ENCODE measurements around the gene TSPYL2. TPM values are rescaled to one million over a fixed set of nuclear protein-coding genes. Genes with fewer than 3 reads are reported as not detected.
A peak's percentile ranks its signal among the peaks of the same experiment; 100 is the strongest.

The TSPYL2 gene
- total and polyA plus RNA-seq, 2 donors (not counting 1 experiment from before 2014, with no cell fraction given) = 101 to 126 TPM

- Mint-ChIP-seq H3K4me1 (peaks cover 13% of the 10 kb centered on the region), H3K4me3 (peak overlapping the region; percentile 89), H3K9me3 (ENCODE audit: insufficient read depth) (no peaks in the 10 kb centered on the region), H3K27ac (peak overlapping the region; percentile 96), H3K27me3 (no peaks in the 10 kb centered on the region)
- H2AFZ ChIP-seq (ENCODE audit: insufficient read depth, low read depth, low read length, poor library complexity, severe bottlenecking) = peak overlapping the region; percentile 93
- peak overlapping the region in 4 of 5 experiments; percentile 52 to 60 (median 56) for H3K4me3 ChIP-seq (ENCODE audit: control extremely low read depth in 1 of 5, extremely low read depth in 1 of 5, insufficient read depth in 1 of 5, low read depth in 2 of 5, low read length in 4 of 5)
- H3K79me2 ChIP-seq (ENCODE audit: control insufficient read depth, insufficient read depth, low read length) = no peaks in the 10 kb centered on the region
- intact Hi-C loops (cut with micrococcal nuclease) = loop anchor here (1.0 to 10.0 kb wide), 5 partner anchors 10 to 243 kb away; partner anchors contain the start of genes KDM5C and TSPYL2
- no peaks in the 10 kb centered on the region for H3K36me3 ChIP-seq (replicated peaks in 1 of 2; ENCODE audit: control extremely low read depth in 1 of 2, control insufficient read depth in 1 of 2, extremely low read depth in 1 of 2, insufficient read depth in 2 of 2, low read length in 1 of 2)
- 2% methylated on average over 17 of the region's 31 CpGs for WGBS (ENCODE audit: insufficient coverage)
- ChIA-PET POLR2A (interaction anchor here (1.9 kb wide), 1 partner anchor 10 kb away, joined by 30 read pairs; the partner anchor contains the start of gene TSPYL2), CTCF (interaction anchor here (0.7 to 4.5 kb wide), 5 partner anchors 10 to 247 kb away, joined by 3 to 39 read pairs (median 3); partner anchors contain the start of gene TSPYL2)
- H3K27ac ChIP-seq (ENCODE audit: low read length in 2 of 2) = peak overlapping the region; percentile 74 to 84
- ATAC-seq (ENCODE audit: low read depth) = peak; percentile 85
- TF ChIP-seq EZH2 (IDR thresholded peaks at IDR 0.05; ENCODE audit: borderline replicate concordance, insufficient read depth, low read depth, low read length, poor library complexity, severe bottlenecking) (no peak), CTCF (IDR thresholded peaks at IDR 0.05) (peak; percentile 69)
- H3K4me2 ChIP-seq (replicated peaks; ENCODE audit: low read depth, low read length, poor library complexity, severe bottlenecking) = peak overlapping the region; percentile 77
- no peaks in the 10 kb centered on the region for H4K20me1 ChIP-seq (ENCODE audit: control insufficient read depth, insufficient read depth, low read length, poor library complexity, severe bottlenecking)
- no peaks in the 10 kb centered on the region for H3K9me3 ChIP-seq (ENCODE audit: control extremely low read depth in 1 of 3, control insufficient read depth in 2 of 3, insufficient read depth in 1 of 3, low read length in 2 of 3)
- no peaks in the 10 kb centered on the region for H3K27me3 ChIP-seq (replicated peaks in 1 of 4; ENCODE audit: control extremely low read depth in 1 of 4, control insufficient read depth in 3 of 4, insufficient read depth in 4 of 4, low read length in 3 of 4)
- H3K4me1 ChIP-seq (ENCODE audit: control insufficient read depth in 2 of 2, insufficient read depth in 2 of 2, low read length in 2 of 2) = peaks cover 9 to 12% of the 10 kb centered on the region in 2 donors
- peak overlapping the region; percentile 56 for H3K9ac ChIP-seq (ENCODE audit: low read length)
- peak; percentile 86 for DNase-seq
Measured at GRCh38 chrX:53071604-53072417, 10.4 kb upstream of the TSPYL2 start.
